ENCODE results near the gene RTBDN.

DNA sequence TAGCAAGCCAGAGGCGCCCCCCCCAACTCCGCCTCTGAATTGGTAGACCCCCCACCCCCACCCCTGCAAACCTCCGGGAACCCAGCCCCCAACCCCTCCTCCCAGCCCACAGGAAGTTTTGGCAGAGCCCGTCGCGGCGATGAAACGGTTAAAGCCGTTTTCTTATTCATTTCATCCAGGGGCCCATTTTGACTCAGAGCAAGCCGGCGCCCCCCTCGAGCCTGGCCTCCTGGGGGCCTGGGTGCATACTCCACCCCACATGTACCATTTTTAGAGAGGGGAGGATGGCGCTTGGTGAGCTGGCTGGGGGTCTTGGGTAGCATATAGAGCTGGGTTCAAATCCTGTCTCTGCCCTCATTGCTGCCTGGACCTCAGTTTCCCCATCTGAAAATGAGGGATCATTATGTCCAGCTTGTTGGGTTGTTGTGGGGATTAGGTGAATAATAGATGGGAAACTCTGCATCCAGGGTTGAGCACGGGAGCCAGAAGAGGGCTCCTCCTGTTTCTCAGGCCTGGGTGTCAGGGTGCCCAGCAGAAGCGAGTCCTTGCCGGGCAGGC, 51.0 kb downstream of the RTBDN start:
- TF ChIP-seq, protein P1, sequence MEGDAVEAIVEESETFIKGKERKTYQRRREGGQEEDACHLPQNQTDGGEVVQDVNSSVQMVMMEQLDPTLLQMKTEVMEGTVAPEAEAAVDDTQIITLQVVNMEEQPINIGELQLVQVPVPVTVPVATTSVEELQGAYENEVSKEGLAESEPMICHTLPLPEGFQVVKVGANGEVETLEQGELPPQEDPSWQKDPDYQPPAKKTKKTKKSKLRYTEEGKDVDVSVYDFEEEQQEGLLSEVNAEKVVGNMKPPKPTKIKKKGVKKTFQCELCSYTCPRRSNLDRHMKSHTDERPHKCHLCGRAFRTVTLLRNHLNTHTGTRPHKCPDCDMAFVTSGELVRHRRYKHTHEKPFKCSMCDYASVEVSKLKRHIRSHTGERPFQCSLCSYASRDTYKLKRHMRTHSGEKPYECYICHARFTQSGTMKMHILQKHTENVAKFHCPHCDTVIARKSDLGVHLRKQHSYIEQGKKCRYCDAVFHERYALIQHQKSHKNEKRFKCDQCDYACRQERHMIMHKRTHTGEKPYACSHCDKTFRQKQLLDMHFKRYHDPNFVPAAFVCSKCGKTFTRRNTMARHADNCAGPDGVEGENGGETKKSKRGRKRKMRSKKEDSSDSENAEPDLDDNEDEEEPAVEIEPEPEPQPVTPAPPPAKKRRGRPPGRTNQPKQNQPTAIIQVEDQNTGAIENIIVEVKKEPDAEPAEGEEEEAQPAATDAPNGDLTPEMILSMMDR (IDR thresholded peaks at IDR 0.05; ENCODE audit: borderline replicate concordance, extremely low read depth, low read length, poor library complexity, severe bottlenecking), result no peak
- no peak for TF ChIP-seq EZH2 (IDR thresholded peaks at IDR 0.05; ENCODE audit: borderline replicate concordance, low read depth, low read length, severe bottlenecking)

Data from DND-41 (cell line).